GM12878 (cell line): ENCODE measurements around the gene PIEZO2. TPM values are rescaled to one million over a fixed set of nuclear protein-coding genes. Genes with fewer than 3 reads are reported as not detected.

Source experiments
- ATAC-seq: fragments of 200-7000 bp; cut with Tn5 transposase; 3 replicates; pipeline ENCODE4 v1.9.1; 2020; ENCODE audit warnings: mild to moderate bottlenecking, moderate library complexity
- BruUV-seq: library from RNA; stranded (reverse); fragments of 400-500 nt; replicated peaks from 2 replicates; lab custom pipeline; 2021; lab: Mats Ljungman, UMichigan
- CTCF ChIA-PET: fragments of 300-600 bp; sonication (Branson Sonifier 250); formaldehyde crosslinking; extraction: SDS; loops from one replicate; lab custom pipeline; 2021; ENCODE audit warnings: inconsistent platforms; lab: Yijun Ruan, JAX
- POLR2A ChIA-PET: fragments of 350-600 bp; formaldehyde crosslinking; extraction: SDS; loops from one replicate; lab custom pipeline; 2021; ENCODE audit warnings: inconsistent platforms; lab: Charles Lee
- RAD21 ChIA-PET: fragments of 300-600 bp; sonication (Branson Sonifier 250); formaldehyde crosslinking; loops from one replicate; lab custom pipeline; 2023; ENCODE audit warnings: antibody characterized with exemption; ENCODE audit not compliant: unreplicated experiment; lab: Charles Lee
- SMC1A ChIA-PET: fragments of 300-600 bp; sonication (Branson Sonifier 250); formaldehyde crosslinking; loops from one replicate; lab custom pipeline; 2023; ENCODE audit not compliant: unreplicated experiment, uncharacterized antibody; lab: Charles Lee
- DNase-seq: peaks from one replicate; pipeline ENCODE4 v3.0.0-alpha.2; 2011; ENCODE audit warnings: low read depth, low spot score
- FAIRE-seq: peaks from 3 replicates; lab custom pipeline; 2011; peaks lifted over from hg19 to GRCh38; lab: Jason Lieb, UNC
- H2AFZ ChIP-seq: 2 replicates; pipeline ENCODE4 v1.6.0; 2011; ENCODE audit warnings: low read depth, low read length, control low read depth; ENCODE audit not compliant: control insufficient read depth
- H3K27ac ChIP-seq: 2 replicates; pipeline ENCODE4 v1.5.1; 2011; ENCODE audit warnings: control low read depth; ENCODE audit not compliant: control insufficient read depth, insufficient read depth
- H3K27me3 ChIP-seq, 2 experiments: replicated peaks in 1 of 2; 2 replicates each; pipeline versions ENCODE4 v1.6.0 to v1.6.1; 2011; ENCODE audit warnings: low read length in 1 of 2; ENCODE audit not compliant: control insufficient read depth in 2 of 2, insufficient read depth in 2 of 2
- H3K36me3 ChIP-seq, 2 experiments: 2 replicates each; pipeline ENCODE4 v1.5.1; 2011; ENCODE audit warnings: low read length in 1 of 2; ENCODE audit not compliant: control insufficient read depth in 2 of 2, insufficient read depth in 2 of 2
- H3K4me1 ChIP-seq: 2 replicates; pipeline ENCODE4 v1.6.1; 2011; ENCODE audit warnings: mild to moderate bottlenecking, low read length, moderate library complexity, mixed read lengths; ENCODE audit not compliant: control insufficient read depth, insufficient read depth
- H3K4me2 ChIP-seq: 2 replicates; pipeline ENCODE4 v1.6.0; 2011; ENCODE audit warnings: control low read depth; ENCODE audit not compliant: control insufficient read depth, insufficient read depth
- H3K4me3 ChIP-seq: fragments of 200-600 bp; sonication (generic); 2 replicates; pipeline ENCODE4 v1.5.1; 2016
- H3K79me2 ChIP-seq: 2 replicates; pipeline ENCODE4 v1.6.0; 2011; ENCODE audit warnings: low read length; ENCODE audit not compliant: control insufficient read depth, insufficient read depth
- H3K9ac ChIP-seq: 2 replicates; pipeline ENCODE4 v1.8.0; 2011; ENCODE audit warnings: low read length, control low read depth, mixed read lengths; ENCODE audit not compliant: control insufficient read depth, insufficient read depth
- H3K9me3 ChIP-seq: replicated peaks from 3 replicates; pipeline ENCODE4 v1.5.1; 2011; ENCODE audit warnings: mild to moderate bottlenecking, low read length; ENCODE audit not compliant: control insufficient read depth, insufficient read depth
- H4K20me1 ChIP-seq: 2 replicates; pipeline ENCODE4 v1.6.0; 2011; ENCODE audit not compliant: control insufficient read depth, insufficient read depth
- BHLHE40 ChIP-seq, 2 experiments: fragments of 450-650 bp in 1 of 2; IDR thresholded peaks; 2 replicates each; pipeline ENCODE4 v1.6.1; 2011 to 2017; ENCODE audit warnings: low read depth in 2 of 2, borderline replicate concordance in 1 of 2, improper control_type of control experiment in 1 of 2, low read length in 1 of 2, mild to moderate bottlenecking in 1 of 2
- CHD2 ChIP-seq: IDR thresholded peaks from 2 replicates; pipeline ENCODE4 v1.6.1; 2011; ENCODE audit warnings: low read depth, low read length, improper control_type of control experiment, borderline replicate concordance
- MAX ChIP-seq: IDR thresholded peaks from 2 replicates; pipeline ENCODE4 v1.6.1; 2012; ENCODE audit warnings: low read depth, low read length, improper control_type of control experiment
- NFYB ChIP-seq: IDR thresholded peaks from 2 replicates; pipeline ENCODE4 v1.6.1; 2011; ENCODE audit warnings: low read depth, mild to moderate bottlenecking, low read length, improper control_type of control experiment, moderate library complexity; ENCODE audit not compliant: insufficient read depth
- RAD51 ChIP-seq: fragments of 450-650 bp; IDR thresholded peaks from 2 replicates; pipeline ENCODE4 v1.6.1; 2016; ENCODE audit warnings: moderate library complexity, mild to moderate bottlenecking, inconsistent platforms
- RCOR1 ChIP-seq: conservative IDR thresholded peaks from 2 replicates; pipeline ENCODE4 v1.6.1; 2012; ENCODE audit warnings: low read depth, low read length, improper control_type of control experiment
- SIN3A ChIP-seq: IDR thresholded peaks from 2 replicates; pipeline ENCODE4 v1.6.1; 2012; ENCODE audit warnings: low read depth, low read length, improper control_type of control experiment
- SUPT20H ChIP-seq: IDR thresholded peaks from 2 replicates; pipeline ENCODE4 v1.6.1; 2011; ENCODE audit warnings: low read depth, mild to moderate bottlenecking, low read length, moderate library complexity, borderline replicate concordance; ENCODE audit not compliant: control insufficient read depth
- TARDBP ChIP-seq: IDR thresholded peaks from 2 replicates; pipeline ENCODE4 v1.6.1; 2016; ENCODE audit warnings: borderline replicate concordance
- WGBS: methylation state at CpG from one replicate; pipeline ENCODE4 v1.1.6; 2016; ENCODE audit warnings: low lambda C conversion rate; ENCODE audit not compliant: insufficient replicate concordance, insufficient coverage; ENCODE audit errors: missing lambda C conversion rate; 5-methylcytosine and 5-hydroxymethylcytosine counted together
- in situ Hi-C: fragments of 300-500 bp; cut with MboI; formaldehyde crosslinking; loops from 9 replicates; pipeline ENCODE4 v1.14.3; 2018; ENCODE audit warnings: mixed read lengths
- intact Hi-C: fragments of 100-400 bp; cut with micrococcal nuclease; formaldehyde crosslinking; loops from one replicate; pipeline ENCODE4 v1.14.2; 2022; ENCODE audit not compliant: unreplicated experiment
- polyA plus RNA-seq, 11 experiments: library from polyadenylated mRNA; depleted of rRNA in 4 of 11; unstranded in 6 of 11; stranded (reverse) in 5 of 11; fragments of >200 nt; fragmentation: Nextera tagmentation in 4 of 11; fragmentation: Illumina TruSeq in 1 of 11; extraction: Ambion mirVana in 4 of 11; extraction: Trizol in 1 of 11; gene quantifications; 1 replicate in 1 of 11; 2 replicates in 10 of 11; pipeline versions ENCODE4 v1.2.1 to v1.2.3, GENCODE V29; 2011 to 2016; ENCODE audit warnings: inconsistent platforms in 2 of 11, missing spikeins in 2 of 11, low read depth in 1 of 11
- total RNA-seq, 4 experiments: library from RNA; depleted of rRNA in 3 of 4; stranded (reverse); fragments of >200 nt in 3 of 4; fragmentation: Illumina TruSeq in 1 of 4; extraction: Trizol in 1 of 4; gene quantifications; 2 replicates each; pipeline versions ENCODE4 v1.2.1 to v1.2.3, GENCODE V29; 2013 to 2021

The PIEZO2 gene
- total and polyA plus RNA-seq, 10 of the 15 experiments (the other 5 are each of a cell fraction or from before 2014, with no cell fraction given): 6.7 to 42.3 (median 27.4) TPM

- H3K4me2 ChIP-seq: no peak overlapping the region
- no peaks in the 10 kb centered on the region for H3K4me1 ChIP-seq
- intact Hi-C loops: no loop called here
- H3K27me3 ChIP-seq: no peaks in the 10 kb centered on the region
- no peak overlapping the region for H3K9ac ChIP-seq
- no peaks in the 10 kb centered on the region for H4K20me1 ChIP-seq
- in situ Hi-C loops: no loop called here
- FAIRE-seq (no peak), DNase-seq (no peak), ATAC-seq (no peak)
- peaks cover 0 to 12% of the 10 kb centered on the region in 2 experiments for H3K36me3 ChIP-seq
- BruUV-seq: no TSS peak
- no peak overlapping the region for H3K27ac ChIP-seq
- WGBS: 12% methylated on average over 4 of the region's 4 CpGs
- POLR2A ChIA-PET: no interaction called here
- H3K4me3 ChIP-seq: no peak overlapping the region
- RAD21 ChIA-PET: interaction anchor here (0.7 kb wide), 1 partner anchor 20 kb away, joined by 5 read pairs; no protein-coding TSS in a partner anchor
- SMC1A ChIA-PET: interaction anchor here (0.8 kb wide), 1 partner anchor 1511 kb away, joined by 4 read pairs; no protein-coding TSS in a partner anchor
- no peak for TF ChIP-seq SUPT20H
- CTCF ChIA-PET: interaction anchor here (0.7 kb wide), 1 partner anchor 163 kb away, joined by 3 read pairs; no protein-coding TSS in a partner anchor
- no peaks in the 10 kb centered on the region for H3K79me2 ChIP-seq
- no peaks in the 10 kb centered on the region; the same call in 2 of the 3 replicates for H3K9me3 ChIP-seq
- no peak overlapping the region for H2AFZ ChIP-seq
These were observed 425.9 kb downstream of the PIEZO2 start for GRCh38 chr18:10723496-10723895.

GRCh38 chr18:10718809-10719208 is 430.6 kb downstream of the PIEZO2 start:
- Histone ChIP-seq H3K4me1 (no peaks in the 10 kb centered on the region), H3K9me3 (no peaks in the 10 kb centered on the region), H3K27me3 (no peaks in the 10 kb centered on the region), H3K4me2 (no peak overlapping the region), H3K9ac (no peak overlapping the region), H3K4me3 (no peak overlapping the region), H2AFZ (no peak overlapping the region), H3K36me3 (peaks cover 0 to 7% of the 10 kb centered on the region in 2 experiments; a peak in 2 of 4 replicates), H4K20me1 (no peaks in the 10 kb centered on the region), H3K27ac (no peak overlapping the region), H3K79me2 (no peaks in the 10 kb centered on the region)
- CTCF ChIA-PET: no interaction called here
- POLR2A ChIA-PET: no interaction called here
- in situ Hi-C loops: no loop called here
- RAD21 ChIA-PET: no interaction called here
- intact Hi-C loops: no loop called here
- ATAC-seq (no peak), FAIRE-seq (no peak), DNase-seq (no peak)
- WGBS: 72% methylated on average over 3 of the region's 3 CpGs
- SMC1A ChIA-PET: interaction anchor here (1.0 to 1.2 kb wide), 2 partner anchors 17 to 159 kb away, joined by 3 read pairs; no protein-coding TSS in a partner anchor
- TF ChIP-seq NFYB: no peak
- no peak for TF ChIP-seq MAX
- TF ChIP-seq RCOR1: no peak
- no peak for TF ChIP-seq CHD2
- TF ChIP-seq SIN3A: no peak
- TF ChIP-seq TARDBP: no peak
- TF ChIP-seq BHLHE40 (IDR thresholded peaks at IDR 0.05; ENCODE audit: borderline replicate concordance in 1 of 2, low read depth in 2 of 2, low read length in 1 of 2): no peak
- TF ChIP-seq RAD51: no peak
- no TSS peak for BruUV-seq
